GM21576 (cell line): Measurements from ENCODE around the gene GPR150.

ENCODE experiments used
- ATAC-seq: cut with Tn5 transposase; IDR thresholded peaks from one replicate; pipeline ENCODE4 v1.9.1; 2021; ENCODE audit warnings: mild to moderate bottlenecking, moderate library complexity; ENCODE audit not compliant: unreplicated experiment

Gene GPR150

GRCh38 chr5:95647886-95648860, 28.3 kb downstream of the GPR150 start:
- ATAC-seq = no peak

- no peak for ATAC-seq
Measured at GRCh38 chr5:95649274-95649673, 29.4 kb downstream of the GPR150 start.

GRCh38 chr5:95649842-95650620, 30.1 kb downstream of the GPR150 start:
- no peak for ATAC-seq

GRCh38 chr5:95652849-95653248, 33.0 kb downstream of the GPR150 start:
- no peak for ATAC-seq

- no peak for ATAC-seq
Measured at GRCh38 chr5:95654196-95654595, 34.3 kb downstream of the GPR150 start.

GRCh38 chr5:95655575-95655974, 35.7 kb downstream of the GPR150 start:
- ATAC-seq = no peak

GRCh38 chr5:95660060-95660459, 40.2 kb downstream of the GPR150 start:
- ATAC-seq = no peak

- no peak for ATAC-seq
Measured at GRCh38 chr5:95662946-95663345, 43.1 kb downstream of the GPR150 start.

GRCh38 chr5:95664204-95664786, 44.4 kb downstream of the GPR150 start:
- no peak for ATAC-seq

GRCh38 chr5:95667061-95667618, 47.3 kb downstream of the GPR150 start:
- no peak for ATAC-seq

- ATAC-seq = no peak
Measured at GRCh38 chr5:95667678-95668077, 47.8 kb downstream of the GPR150 start.

- ATAC-seq = no peak
Measured at GRCh38 chr5:95668216-95668615, 48.3 kb downstream of the GPR150 start.

- no peak for ATAC-seq
Measured at GRCh38 chr5:95668728-95669127, 48.8 kb downstream of the GPR150 start.

GRCh38 chr5:95669540-95669939, 49.7 kb downstream of the GPR150 start:
- no peak for ATAC-seq

- no peak for ATAC-seq
Measured at GRCh38 chr5:95669985-95670384, 50.1 kb downstream of the GPR150 start.

GRCh38 chr5:95670568-95670967, 50.7 kb downstream of the GPR150 start:
- ATAC-seq = no peak
